Stimulated activated CD4-positive, alpha-beta T cell treated with anti-CD3 and anti-CD28 coated beads, TNF-alpha, amount 100 ng/mL, for 4 hours (primary cell): ENCODE measurements around the gene RAB20.
"Not testable (repeated sequence)": the region's sequence is repeated elsewhere in the genome, so short reads cannot be mapped to it uniquely, and the experiment has no call there.

Experiments used
- DNase-seq, 3 experiments: peaks; one replicate each; pipeline ENCODE4 v3.0.0-alpha.2; 2020; ENCODE audit warnings: low read depth in 3 of 3

The RAB20 gene

GRCh38 chr13:110554946-110555345 lies 6.6 kb downstream of the RAB20 start:
- no peak for DNase-seq

- DNase-seq = no peak
These were observed 7.2 kb downstream of the RAB20 start for GRCh38 chr13:110554227-110554836.

GRCh38 chr13:110553417-110553816 lies 8.1 kb downstream of the RAB20 start:
- no peak for DNase-seq

GRCh38 chr13:110552767-110553166 lies 8.8 kb downstream of the RAB20 start:
- no peak for DNase-seq

GRCh38 chr13:110551284-110551683 lies 10.2 kb downstream of the RAB20 start:
- no peak for DNase-seq

GRCh38 chr13:110549795-110550160 lies 11.7 kb downstream of the RAB20 start:
- DNase-seq = no peak

- no peak for DNase-seq
These were observed 12.4 kb downstream of the RAB20 start for GRCh38 chr13:110548891-110549794.

GRCh38 chr13:110546926-110547325 lies 14.6 kb downstream of the RAB20 start:
- DNase-seq = no peak

- no peak for DNase-seq
These were observed 15.1 kb downstream of the RAB20 start for GRCh38 chr13:110546378-110546777.

- DNase-seq = no peak
These were observed 19.2 kb downstream of the RAB20 start for GRCh38 chr13:110542169-110542796.

- DNase-seq = no peak
These were observed 20.0 kb downstream of the RAB20 start for GRCh38 chr13:110541526-110541920.

GRCh38 chr13:110540871-110541525 lies 20.5 kb downstream of the RAB20 start:
- DNase-seq = no peak

GRCh38 chr13:110539894-110540293 lies 21.6 kb downstream of the RAB20 start:
- no peak for DNase-seq

GRCh38 chr13:110538632-110539031 lies 22.9 kb downstream of the RAB20 start:
- DNase-seq = no peak

- DNase-seq = no peak
These were observed 25.4 kb downstream of the RAB20 start for GRCh38 chr13:110536006-110536693.

- no peak for DNase-seq
These were observed 26.0 kb downstream of the RAB20 start for GRCh38 chr13:110535526-110535925.

GRCh38 chr13:110533771-110534670 lies 27.5 kb downstream of the RAB20 start:
- DNase-seq = no peak

- not testable (repeated sequence) for DNase-seq
These were observed 29.3 kb downstream of the RAB20 start for GRCh38 chr13:110532258-110532657.

GRCh38 chr13:110531671-110532083 lies 29.8 kb downstream of the RAB20 start:
- DNase-seq = no peak

GRCh38 chr13:110531100-110531499 lies 30.4 kb downstream of the RAB20 start:
- DNase-seq = no peak
